Tibial nerve (tissue), 4 donors: ENCODE results near the gene RNF207. TPM values are rescaled to one million over a fixed set of nuclear protein-coding genes. Genes with fewer than 3 reads are reported as not detected.

ENCODE experiments used
- DNase-seq, 2 donors: peaks; one replicate each; pipeline ENCODE4 v3.0.0-alpha.2; 2019; ENCODE audit warnings: low spot score in 2 of 2
- H3K27ac ChIP-seq, 4 donors: fragments of 200-600 bp; sonication (generic) in 3 of 4; one replicate each; pipeline ENCODE4 v1.5.1; 2017 to 2019; ENCODE audit warnings: mild to moderate bottlenecking in 1 of 4
- H3K27me3 ChIP-seq, 2 donors: fragments of 200-600 bp; sonication (generic) in 1 of 2; one replicate each; pipeline versions ENCODE4 v1.5.1 to v1.6.0; 2017 to 2019
- H3K36me3 ChIP-seq, 3 donors: fragments of 200-600 bp; sonication (generic); one replicate each; pipeline ENCODE4 v1.5.1; 2018 to 2019
- H3K4me1 ChIP-seq, 4 donors: fragments of 200-600 bp; sonication (generic) in 3 of 4; one replicate each; pipeline ENCODE4 v1.5.1; 2017 to 2019
- H3K4me3 ChIP-seq, 4 donors: fragments of 200-600 bp; sonication (generic) in 3 of 4; one replicate each; pipeline ENCODE4 v1.5.1; 2017 to 2019; ENCODE audit warnings: mild to moderate bottlenecking in 1 of 4, moderate library complexity in 1 of 4
- H3K9me3 ChIP-seq, 4 donors: fragments of 200-600 bp; sonication (generic) in 3 of 4; one replicate each; pipeline ENCODE4 v1.5.1; 2017 to 2019
- CTCF ChIP-seq, 5 experiments: fragments of 200-600 bp in 3 of 5; fragments of 450-650 bp in 2 of 5; sonication (generic) in 3 of 5; IDR thresholded peaks; one replicate each; pipeline ENCODE4 v1.5.1; 2016 to 2019; ENCODE audit warnings: antibody characterized with exemption in 5 of 5, mild to moderate bottlenecking in 3 of 5, moderate library complexity in 2 of 5
- EP300 ChIP-seq, 2 donors: sonication (generic); formaldehyde crosslinking; IDR thresholded peaks; one replicate each; pipeline ENCODE4 v1.6.1; 2017; ENCODE audit warnings: antibody characterized with exemption in 2 of 2, mild to moderate bottlenecking in 1 of 2
- POLR2A ChIP-seq, 2 donors: fragments of 450-650 bp; IDR thresholded peaks; one replicate each; pipeline ENCODE4 v1.6.1; 2017; ENCODE audit warnings: antibody characterized with exemption in 2 of 2, mild to moderate bottlenecking in 2 of 2, moderate library complexity in 2 of 2
- WGBS, 2 donors: methylation state at CpG; one replicate each; pipeline ENCODE4 v1.1.5; 2018; 5-methylcytosine and 5-hydroxymethylcytosine counted together
- total RNA-seq, 4 donors: library from RNA; depleted of rRNA; stranded (reverse); fragments of >200 nt; gene quantifications; one replicate each; pipeline ENCODE4 v1.1.0, GENCODE V29; 2016

Gene RNF207
- total RNA-seq, 4 donors from 2014 or later: 22.3 to 128 (median 42.3) TPM

DNA sequence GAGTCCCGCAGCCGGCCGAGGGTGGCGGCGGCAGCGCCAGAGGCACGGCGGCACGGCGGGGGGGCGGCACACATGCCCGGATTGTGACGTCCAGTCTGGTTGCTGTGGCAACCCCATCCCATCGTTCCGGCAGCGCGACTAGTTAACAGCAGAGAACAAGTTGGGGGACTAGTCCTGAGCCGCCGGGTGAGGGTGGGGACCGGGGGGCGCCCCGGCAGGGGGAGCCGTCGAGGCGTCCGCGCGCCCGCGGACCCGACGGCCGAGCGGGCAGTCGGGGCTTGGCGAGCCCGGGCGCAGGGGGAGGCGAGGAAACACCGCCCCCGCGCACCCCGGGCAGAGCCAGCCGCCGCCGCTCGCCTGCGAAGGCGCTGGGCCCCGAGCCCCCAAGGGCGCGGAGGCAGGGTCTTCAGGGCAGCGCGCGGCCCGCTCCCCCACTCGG lies 25.6 kb upstream of the RNF207 start, which contains the start of gene CHD5:
CHD5 (minus strand) TSS at position 54 of the 439 bp plus-strand sequence. CDS start 298 bp downstream, outside the sequence.
- 2 to 12% methylated on average over 3 to 34 of the region's 57 CpGs for WGBS, 2 donors
- TF ChIP-seq POLR2A (IDR thresholded peaks at IDR 0.05) (no peak), CTCF (IDR thresholded peaks at IDR 0.05) (no peak), EP300 (IDR thresholded peaks at IDR 0.05) (no peak)
- Histone ChIP-seq H3K36me3 (peaks cover 0 to 12% (median 0%) of the 10 kb centered on the region in 3 donors), H3K27me3 (peaks cover 5 to 45% of the 10 kb centered on the region in 2 donors), H3K9me3 (no peaks in the 10 kb centered on the region), H3K4me1 (peaks cover 0 to 40% (median 15%) of the 10 kb centered on the region in 4 donors), H3K27ac (no peak within 1 kb of the TSS), H3K4me3 (peak within 1 kb of the TSS in 2 of 4 donors; percentile 9 to 46)
- DNase-seq: no peak

- H3K27me3 ChIP-seq: peaks cover 5 to 41% of the 10 kb centered on the region in 2 donors
- 3 to 4% methylated on average over 14 to 36 of the region's 36 CpGs for WGBS, 2 donors
- peaks cover 0 to 46% (median 15%) of the 10 kb centered on the region in 4 donors for H3K4me1 ChIP-seq
- H3K4me3 ChIP-seq: peak overlapping the region in 1 of 4 donors; percentile 46
- TF ChIP-seq POLR2A (IDR thresholded peaks at IDR 0.05) (no peak), CTCF (IDR thresholded peaks at IDR 0.05) (no peak), EP300 (IDR thresholded peaks at IDR 0.05) (no peak)
- H3K9me3 ChIP-seq: no peaks in the 10 kb centered on the region
- no peak overlapping the region for H3K27ac ChIP-seq
- H3K36me3 ChIP-seq: peaks cover 0 to 17% (median 0%) of the 10 kb centered on the region in 3 donors
- no peak for DNase-seq
Measured at GRCh38 chr1:6180707-6181311, 25.1 kb upstream of the RNF207 start.

DNA sequence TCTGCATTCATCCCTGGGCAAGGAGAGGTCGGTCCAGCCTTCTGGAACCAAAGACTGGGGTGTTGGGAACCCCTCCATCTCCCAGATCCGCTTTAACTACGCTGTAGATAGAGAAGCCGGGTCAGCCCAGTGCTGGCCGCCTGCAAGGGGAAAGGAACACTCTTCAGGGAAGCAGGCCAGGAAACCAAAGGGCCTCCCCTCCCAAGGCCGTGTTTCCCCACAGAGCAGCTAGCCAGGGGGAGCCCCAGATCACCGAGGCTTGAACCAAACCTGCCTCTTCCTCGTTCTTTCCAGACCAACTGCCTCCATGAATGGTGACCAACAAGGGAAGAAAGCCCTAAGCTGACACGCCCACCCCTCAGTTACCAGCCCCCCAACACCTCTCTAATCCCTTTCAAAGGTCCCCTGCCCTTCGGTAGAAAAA lies 24.6 kb upstream of the RNF207 start:
- H3K9me3 ChIP-seq: no peaks in the 10 kb centered on the region
- WGBS, 2 donors: 7 to 14% methylated on average over 10 of the region's 10 CpGs
- DNase-seq: no peak
- H3K27me3 ChIP-seq: peaks cover 5 to 35% of the 10 kb centered on the region in 2 donors
- peaks cover 0 to 48% (median 15%) of the 10 kb centered on the region in 4 donors for H3K4me1 ChIP-seq
- no peak overlapping the region for H3K4me3 ChIP-seq
- H3K36me3 ChIP-seq: peaks cover 0 to 19% (median 0%) of the 10 kb centered on the region in 3 donors
- TF ChIP-seq POLR2A (IDR thresholded peaks at IDR 0.05): no peak
- no peak for TF ChIP-seq CTCF (IDR thresholded peaks at IDR 0.05)
- TF ChIP-seq EP300 (IDR thresholded peaks at IDR 0.05): no peak
- no peak overlapping the region for H3K27ac ChIP-seq

DNA sequence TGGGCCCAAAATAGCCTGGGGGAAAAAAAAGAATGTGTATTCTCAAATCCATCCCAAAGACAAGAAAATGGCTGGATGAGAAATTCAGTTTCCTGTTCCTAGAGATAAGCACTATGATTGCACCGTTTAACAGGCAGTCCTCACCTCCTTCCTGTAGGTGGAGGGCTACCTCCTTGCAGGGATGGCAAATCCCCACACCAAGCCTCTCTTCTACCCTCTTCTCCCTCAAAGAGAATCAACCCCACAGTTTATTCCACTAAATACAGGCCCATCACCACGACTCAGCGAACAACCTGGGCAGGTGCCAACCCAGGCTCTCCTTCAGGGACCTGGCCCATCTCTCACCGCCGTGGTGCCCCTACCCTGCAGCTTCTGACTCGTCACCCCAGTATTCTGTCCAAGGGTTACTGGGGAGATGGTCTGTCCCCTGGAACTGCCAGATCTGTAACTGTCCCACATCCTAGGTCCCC lies 22.4 kb upstream of the RNF207 start:
- TF ChIP-seq CTCF (IDR thresholded peaks at IDR 0.05) (no peak), POLR2A (IDR thresholded peaks at IDR 0.05) (no peak), EP300 (IDR thresholded peaks at IDR 0.05) (no peak)
- no peak overlapping the region for H3K27ac ChIP-seq
- peaks cover 0 to 46% (median 15%) of the 10 kb centered on the region in 4 donors for H3K4me1 ChIP-seq
- DNase-seq: no peak
- WGBS, 2 donors: 56 to 66% methylated on average over 6 of the region's 6 CpGs
- H3K36me3 ChIP-seq: peaks cover 0 to 39% (median 0%) of the 10 kb centered on the region in 3 donors
- no peak overlapping the region for H3K4me3 ChIP-seq
- no peaks in the 10 kb centered on the region for H3K9me3 ChIP-seq
- peaks cover 3 to 13% of the 10 kb centered on the region in 2 donors for H3K27me3 ChIP-seq
